ENCODE results near the gene TSC1. TPM values are rescaled to one million over a fixed set of nuclear protein-coding genes. Genes with fewer than 3 reads are reported as not detected.

Gene TSC1
- total and polyA plus RNA-seq, 4 donors, result 8.9 to 61.3 (median 30.2) TPM

DNA sequence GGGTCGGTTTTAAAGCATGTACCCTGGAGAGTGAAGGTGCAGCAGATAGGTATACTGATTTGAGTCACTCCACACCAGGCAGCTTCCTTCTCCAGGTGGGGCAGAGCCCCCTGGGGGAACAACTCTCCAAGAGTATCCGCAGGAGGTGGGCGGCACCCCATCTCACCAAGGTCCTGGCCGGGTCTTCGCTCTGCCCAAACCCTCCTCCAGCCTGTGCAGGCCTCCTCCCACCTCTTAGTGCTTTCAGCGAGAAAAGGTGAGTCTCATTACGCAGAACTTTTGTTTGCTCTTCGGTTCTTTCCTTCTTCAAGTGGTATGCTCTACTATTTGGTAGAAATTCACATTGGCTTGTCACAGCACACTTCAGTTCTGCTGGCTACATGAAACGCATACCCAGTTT lies 52.0 kb downstream of the TSC1 start:
- DNase-seq (no peak), ATAC-seq (ENCODE audit: low FRiP score) (no peak)
- WGBS, 2 donors, result 75 to 79% methylated on average over 9 of the region's 9 CpGs
- Histone ChIP-seq H3K4me3 (ENCODE audit: low read length in 2 of 2) (no peak overlapping the region), H3K27ac (ENCODE audit: low read depth in 1 of 2, low read length in 2 of 2) (no peak overlapping the region), H3K27me3 (ENCODE audit: control insufficient read depth in 1 of 2, insufficient read depth in 2 of 2, low read length in 1 of 2) (no peaks in the 10 kb centered on the region), H3K36me3 (ENCODE audit: control insufficient read depth in 1 of 2, insufficient read depth in 2 of 2, low read length in 1 of 2) (peaks cover 0 to 10% of the 10 kb centered on the region in 2 donors), H3K9me3 (ENCODE audit: control insufficient read depth, low read length) (no peaks in the 10 kb centered on the region), H3K4me1 (ENCODE audit: control insufficient read depth in 1 of 2, insufficient read depth in 2 of 2, low read length in 2 of 2) (no peaks in the 10 kb centered on the region)
- intact Hi-C loops (cut with DNase I), result no loop called here

DNA sequence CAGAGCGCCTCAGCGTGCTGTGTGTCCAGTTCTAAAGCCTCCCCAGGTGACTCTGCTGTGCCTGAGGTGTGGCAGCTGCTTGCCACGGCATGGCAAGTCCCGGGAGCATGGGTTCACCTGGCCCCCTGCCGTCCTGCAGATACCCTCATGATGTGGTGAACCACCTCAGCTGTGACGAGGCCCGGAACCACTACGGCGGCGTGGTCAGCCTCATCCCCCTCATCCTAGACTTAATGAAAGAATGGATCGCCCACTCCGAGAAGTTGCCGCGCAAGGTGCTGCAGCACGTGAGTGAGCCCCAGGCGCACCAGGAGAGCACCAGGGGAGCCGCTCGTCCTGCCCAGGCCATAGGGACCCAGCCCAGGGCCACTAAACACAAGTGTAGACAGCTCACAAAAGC lies 56.3 kb downstream of the TSC1 start:
- H3K36me3 ChIP-seq (ENCODE audit: control insufficient read depth in 1 of 2, insufficient read depth in 2 of 2, low read length in 1 of 2), result no peaks in the 10 kb centered on the region
- intact Hi-C loops (cut with DNase I), result loop anchor here in 1 of 2 donors (10.0 kb wide), 1 partner anchor 223 kb away; the partner anchor contains the start of gene DDX31
- no peak for DNase-seq
- H3K9me3 ChIP-seq (ENCODE audit: control insufficient read depth, low read length), result no peaks in the 10 kb centered on the region
- H3K27me3 ChIP-seq (ENCODE audit: control insufficient read depth in 1 of 2, insufficient read depth in 2 of 2, low read length in 1 of 2), result no peaks in the 10 kb centered on the region
- ATAC-seq (ENCODE audit: low FRiP score), result no peak
- no peaks in the 10 kb centered on the region for H3K4me1 ChIP-seq (ENCODE audit: control insufficient read depth in 1 of 2, insufficient read depth in 2 of 2, low read length in 2 of 2)
- WGBS, 2 donors, result 95% methylated on average over 18 of the region's 18 CpGs
- no peak overlapping the region for H3K27ac ChIP-seq (ENCODE audit: low read depth in 1 of 2, low read length in 2 of 2)
- no peak overlapping the region for H3K4me3 ChIP-seq (ENCODE audit: low read length in 2 of 2)

DNA sequence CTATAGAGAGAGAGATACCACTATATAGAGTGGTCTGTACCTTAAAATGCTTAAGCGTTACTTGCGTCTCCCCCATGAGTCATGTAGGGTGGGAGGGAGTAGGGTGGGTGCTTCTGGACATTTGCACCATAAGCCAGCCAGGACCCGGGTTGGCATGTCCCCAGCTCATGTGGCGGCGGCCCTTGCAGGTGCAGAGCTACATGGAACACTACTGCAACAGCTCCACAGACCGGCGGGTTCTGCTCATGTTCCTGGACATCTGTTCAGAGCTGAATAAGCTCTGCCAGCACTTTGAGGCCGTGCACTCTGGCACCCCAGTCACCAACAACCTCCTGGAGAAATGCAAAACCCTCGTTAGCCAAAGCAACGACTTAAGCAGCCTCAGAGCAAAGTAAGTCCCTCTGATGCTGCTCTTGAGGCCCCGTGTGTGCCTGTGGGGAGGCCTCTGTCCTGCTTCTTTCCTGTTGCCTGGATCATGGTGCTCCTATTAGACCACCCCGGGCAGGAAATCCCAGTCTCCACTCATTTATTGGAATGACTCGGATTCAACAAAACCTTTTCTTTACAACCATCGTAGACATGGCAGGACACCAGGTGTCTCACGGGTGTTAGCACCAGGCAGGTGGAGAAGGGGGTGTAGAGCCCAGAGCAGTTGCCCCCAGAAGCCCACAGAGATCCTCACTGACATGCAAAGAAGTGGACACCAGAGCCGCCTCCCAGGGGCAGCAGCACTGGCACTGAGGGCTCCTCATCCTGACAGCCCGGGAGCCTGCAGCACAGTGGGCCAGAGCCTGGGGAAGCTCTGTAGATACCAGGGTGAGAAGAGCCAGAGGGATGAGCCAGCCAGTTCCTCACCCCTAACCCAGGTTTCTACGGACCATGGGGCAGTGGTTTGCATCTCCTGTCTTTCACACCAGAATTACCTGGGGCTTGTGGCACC lies 57.0 kb downstream of the TSC1 start:
- intact Hi-C loops (cut with DNase I), result loop anchor here in 1 of 2 donors (10.0 kb wide), 1 partner anchor 223 kb away; the partner anchor contains the start of gene DDX31
- no peak for DNase-seq
- Histone ChIP-seq H3K27me3 (ENCODE audit: control insufficient read depth in 1 of 2, insufficient read depth in 2 of 2, low read length in 1 of 2) (no peaks in the 10 kb centered on the region), H3K36me3 (ENCODE audit: control insufficient read depth in 1 of 2, insufficient read depth in 2 of 2, low read length in 1 of 2) (no peaks in the 10 kb centered on the region), H3K4me3 (ENCODE audit: low read length in 2 of 2) (no peak overlapping the region), H3K9me3 (ENCODE audit: control insufficient read depth, low read length) (no peaks in the 10 kb centered on the region), H3K4me1 (ENCODE audit: control insufficient read depth in 1 of 2, insufficient read depth in 2 of 2, low read length in 2 of 2) (no peaks in the 10 kb centered on the region), H3K27ac (ENCODE audit: low read depth in 1 of 2, low read length in 2 of 2) (no peak overlapping the region)
- 85% methylated on average over 18 of the region's 18 CpGs for WGBS, 2 donors
- no peak for ATAC-seq (ENCODE audit: low FRiP score)

DNA sequence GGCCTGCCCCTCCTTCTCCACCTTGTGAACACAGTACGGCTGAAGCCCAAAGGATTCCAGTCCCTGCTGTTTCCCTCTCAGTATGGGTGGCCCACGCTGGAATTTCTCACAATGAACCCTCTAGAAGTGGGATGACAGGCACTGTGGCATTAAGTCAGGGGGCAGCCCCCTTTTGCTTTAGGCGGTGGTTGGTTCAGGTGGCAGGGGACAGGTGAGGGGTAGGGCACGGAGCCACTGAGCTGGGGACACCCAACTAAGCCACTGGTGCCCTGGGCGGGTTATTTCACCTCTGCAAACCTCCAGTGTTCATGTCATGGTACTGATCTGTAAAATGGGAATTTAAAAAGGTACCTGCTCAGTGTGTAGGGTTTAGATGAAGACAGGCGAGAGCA lies 58.1 kb downstream of the TSC1 start:
- DNase-seq, result no peak
- no peaks in the 10 kb centered on the region for H3K27me3 ChIP-seq (ENCODE audit: control insufficient read depth in 1 of 2, insufficient read depth in 2 of 2, low read length in 1 of 2)
- no peak overlapping the region for H3K4me3 ChIP-seq (ENCODE audit: low read length in 2 of 2)
- no peaks in the 10 kb centered on the region for H3K36me3 ChIP-seq (ENCODE audit: control insufficient read depth in 1 of 2, insufficient read depth in 2 of 2, low read length in 1 of 2)
- H3K9me3 ChIP-seq (ENCODE audit: control insufficient read depth, low read length), result no peaks in the 10 kb centered on the region
- no peak for ATAC-seq (ENCODE audit: low FRiP score)
- no peak overlapping the region for H3K27ac ChIP-seq (ENCODE audit: low read depth in 1 of 2, low read length in 2 of 2)
- H3K4me1 ChIP-seq (ENCODE audit: control insufficient read depth in 1 of 2, insufficient read depth in 2 of 2, low read length in 2 of 2), result no peaks in the 10 kb centered on the region
- intact Hi-C loops (cut with DNase I), result loop anchor here in 1 of 2 donors (10.0 kb wide), 1 partner anchor 222 kb away; the partner anchor contains the start of gene DDX31
- 92% methylated on average over 6 of the region's 6 CpGs for WGBS, 2 donors

DNA sequence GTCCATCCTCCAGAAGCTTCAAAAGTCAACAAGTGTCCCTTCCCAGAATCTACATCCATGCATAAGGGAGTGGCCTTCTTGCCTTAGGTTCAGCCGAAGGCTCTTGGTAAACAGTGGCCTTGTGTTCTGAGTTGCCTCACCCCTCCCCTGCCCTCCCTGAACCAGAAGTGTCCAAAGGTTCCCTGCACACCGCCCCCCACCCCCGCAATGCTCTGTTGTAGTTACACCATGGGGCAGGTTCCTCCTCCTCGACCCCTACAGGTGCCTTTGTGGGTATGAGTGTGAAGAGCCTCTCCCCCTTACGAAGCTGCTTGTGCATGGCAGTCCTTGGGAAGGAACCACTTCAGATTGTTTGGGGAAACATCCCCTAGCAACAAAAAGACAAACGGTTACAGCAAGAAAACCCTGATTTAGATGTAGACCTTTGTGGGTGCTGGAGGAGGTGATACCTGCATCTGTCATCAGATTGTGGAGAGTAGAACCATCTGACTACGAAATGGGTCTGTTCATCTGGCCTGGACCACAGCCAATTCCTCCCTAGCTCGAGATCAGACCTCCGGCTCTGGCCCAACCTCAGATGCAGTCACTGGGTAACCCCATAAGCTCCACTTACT lies 58.6 kb downstream of the TSC1 start:
- DNase-seq (no peak), ATAC-seq (ENCODE audit: low FRiP score) (no peak)
- Histone ChIP-seq H3K27ac (ENCODE audit: low read depth in 1 of 2, low read length in 2 of 2) (no peak overlapping the region), H3K27me3 (ENCODE audit: control insufficient read depth in 1 of 2, insufficient read depth in 2 of 2, low read length in 1 of 2) (no peaks in the 10 kb centered on the region), H3K4me3 (ENCODE audit: low read length in 2 of 2) (no peak overlapping the region), H3K9me3 (ENCODE audit: control insufficient read depth, low read length) (no peaks in the 10 kb centered on the region), H3K4me1 (ENCODE audit: control insufficient read depth in 1 of 2, insufficient read depth in 2 of 2, low read length in 2 of 2) (no peaks in the 10 kb centered on the region), H3K36me3 (ENCODE audit: control insufficient read depth in 1 of 2, insufficient read depth in 2 of 2, low read length in 1 of 2) (no peaks in the 10 kb centered on the region)
- WGBS, 2 donors, result 72 to 76% methylated on average over 9 of the region's 9 CpGs
- intact Hi-C loops (cut with DNase I), result loop anchor here in 1 of 2 donors (10.0 kb wide), 1 partner anchor 221 kb away; the partner anchor contains the start of gene DDX31

DNA sequence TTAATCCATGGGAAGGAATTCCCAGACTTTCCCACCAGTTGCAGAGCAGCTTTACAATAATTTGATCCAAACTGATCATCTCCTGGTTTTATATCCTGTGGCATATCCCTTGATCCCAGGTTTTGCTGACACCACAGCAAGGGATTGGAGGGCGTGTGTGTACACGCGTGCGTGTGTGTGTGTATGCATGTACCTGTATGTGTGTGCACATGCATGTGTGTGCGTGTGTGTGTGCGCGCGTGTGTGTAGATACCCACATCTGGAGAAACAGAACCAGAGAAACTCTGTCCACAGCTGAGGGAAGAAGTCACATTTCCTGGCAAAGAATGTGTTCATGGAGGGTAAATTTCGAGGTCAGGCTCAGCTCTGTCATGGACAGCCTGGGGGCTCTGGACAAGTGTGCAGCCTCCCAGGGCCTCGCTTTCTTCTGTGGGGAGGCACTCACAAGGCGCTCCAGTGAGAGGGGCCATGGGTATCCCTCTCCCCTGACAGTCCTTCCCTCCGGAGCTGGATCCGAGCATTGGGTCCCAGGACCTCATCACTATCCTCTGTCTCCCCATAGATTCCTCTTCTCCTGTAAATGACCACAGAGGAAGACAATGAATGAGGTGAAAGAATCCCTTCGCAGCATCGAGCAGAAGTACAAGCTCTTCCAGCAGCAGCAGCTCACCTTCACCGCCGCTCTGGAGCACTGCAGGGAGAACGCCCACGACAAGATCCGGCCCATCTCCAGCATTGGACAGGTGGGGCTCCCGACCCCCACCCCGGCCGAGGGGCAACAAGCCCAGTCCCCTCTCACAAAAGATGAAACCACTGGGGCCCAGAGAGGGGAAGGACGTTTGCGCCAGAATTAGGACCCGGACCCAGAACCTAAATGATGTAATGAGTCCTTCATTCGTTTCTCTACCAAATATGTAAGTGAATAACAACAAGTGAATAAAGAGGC lies 60.8 kb downstream of the TSC1 start:
- H3K4me3 ChIP-seq (ENCODE audit: low read length in 2 of 2), result no peak overlapping the region
- ATAC-seq (ENCODE audit: low FRiP score), result no peak
- no peaks in the 10 kb centered on the region for H3K27me3 ChIP-seq (ENCODE audit: control insufficient read depth in 1 of 2, insufficient read depth in 2 of 2, low read length in 1 of 2)
- no peak overlapping the region for H3K27ac ChIP-seq (ENCODE audit: low read depth in 1 of 2, low read length in 2 of 2)
- WGBS, 2 donors, result 88 to 90% methylated on average over 27 of the region's 27 CpGs
- DNase-seq, result no peak
- intact Hi-C loops (cut with DNase I), result loop anchor here in 1 of 2 donors (10.0 kb wide), 1 partner anchor 219 kb away; the partner anchor contains the start of gene DDX31
- no peaks in the 10 kb centered on the region for H3K36me3 ChIP-seq (ENCODE audit: control insufficient read depth in 1 of 2, insufficient read depth in 2 of 2, low read length in 1 of 2)
- H3K4me1 ChIP-seq (ENCODE audit: control insufficient read depth in 1 of 2, insufficient read depth in 2 of 2, low read length in 2 of 2), result no peaks in the 10 kb centered on the region
- H3K9me3 ChIP-seq (ENCODE audit: control insufficient read depth, low read length), result no peaks in the 10 kb centered on the region

DNA sequence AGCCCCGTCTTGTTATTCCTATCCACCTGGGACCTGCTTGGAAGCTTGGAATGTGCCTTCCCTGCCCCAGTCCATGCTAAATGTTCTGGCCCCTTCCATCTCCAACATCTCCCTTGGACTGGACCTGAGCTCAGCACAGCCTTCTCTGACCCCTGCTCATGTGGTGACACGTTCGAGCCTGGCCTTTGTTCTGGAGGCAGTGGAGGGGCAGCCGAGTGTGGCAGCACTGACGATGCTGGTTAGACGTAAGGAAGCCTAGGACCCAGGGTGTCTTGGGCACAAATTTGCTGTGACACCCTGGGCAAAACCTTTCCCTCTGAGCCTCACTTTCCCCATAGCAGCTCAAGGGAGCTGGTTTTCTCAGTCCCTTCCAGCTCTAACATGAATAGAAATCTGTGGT lies 61.8 kb downstream of the TSC1 start:
- Histone ChIP-seq H3K36me3 (ENCODE audit: control insufficient read depth in 1 of 2, insufficient read depth in 2 of 2, low read length in 1 of 2) (no peaks in the 10 kb centered on the region), H3K4me1 (ENCODE audit: control insufficient read depth in 1 of 2, insufficient read depth in 2 of 2, low read length in 2 of 2) (no peaks in the 10 kb centered on the region), H3K4me3 (ENCODE audit: low read length in 2 of 2) (no peak overlapping the region), H3K27ac (ENCODE audit: low read depth in 1 of 2, low read length in 2 of 2) (no peak overlapping the region), H3K27me3 (ENCODE audit: control insufficient read depth in 1 of 2, insufficient read depth in 2 of 2, low read length in 1 of 2) (no peaks in the 10 kb centered on the region), H3K9me3 (ENCODE audit: control insufficient read depth, low read length) (no peaks in the 10 kb centered on the region)
- ATAC-seq (ENCODE audit: low FRiP score) (no peak), DNase-seq (no peak)
- intact Hi-C loops (cut with DNase I), result loop anchor here in 1 of 2 donors (10.0 kb wide), 1 partner anchor 218 kb away; the partner anchor contains the start of gene DDX31
- 60 to 69% methylated on average over 6 of the region's 6 CpGs for WGBS, 2 donors

DNA sequence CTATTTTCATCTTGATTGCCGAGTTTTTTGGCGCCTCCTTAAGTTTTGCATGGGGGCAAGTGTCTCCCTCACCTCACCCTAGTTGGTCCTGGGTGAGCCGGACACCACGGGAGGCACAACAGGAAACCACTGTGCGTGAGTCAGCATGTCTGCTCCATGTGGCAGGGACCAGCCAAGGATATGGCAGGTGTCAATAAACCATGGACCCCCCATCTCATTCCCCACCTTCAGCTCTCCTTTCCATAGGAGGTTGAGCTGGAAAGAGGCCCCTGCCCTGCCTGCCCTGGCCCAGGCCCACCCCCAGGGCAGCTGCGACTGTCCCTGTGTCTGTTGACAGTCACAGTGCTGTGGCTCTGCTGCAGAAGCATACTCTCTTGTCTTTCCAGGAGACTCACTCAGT lies 62.6 kb downstream of the TSC1 start:
- no peaks in the 10 kb centered on the region for H3K4me1 ChIP-seq (ENCODE audit: control insufficient read depth in 1 of 2, insufficient read depth in 2 of 2, low read length in 2 of 2)
- H3K4me3 ChIP-seq (ENCODE audit: low read length in 2 of 2), result no peak overlapping the region
- no peak for ATAC-seq (ENCODE audit: low FRiP score)
- DNase-seq, result no peak
- no peak overlapping the region for H3K27ac ChIP-seq (ENCODE audit: low read depth in 1 of 2, low read length in 2 of 2)
- WGBS, 2 donors, result 84 to 85% methylated on average over 6 of the region's 6 CpGs
- H3K9me3 ChIP-seq (ENCODE audit: control insufficient read depth, low read length), result no peaks in the 10 kb centered on the region
- intact Hi-C loops (cut with DNase I), result loop anchor here in 1 of 2 donors (10.0 kb wide), 1 partner anchor 217 kb away; the partner anchor contains the start of gene DDX31
- H3K27me3 ChIP-seq (ENCODE audit: control insufficient read depth in 1 of 2, insufficient read depth in 2 of 2, low read length in 1 of 2), result no peaks in the 10 kb centered on the region
- no peaks in the 10 kb centered on the region for H3K36me3 ChIP-seq (ENCODE audit: control insufficient read depth in 1 of 2, insufficient read depth in 2 of 2, low read length in 1 of 2)
